H9 (cell line): ENCODE measurements around the gene GRIK4. TPM values are rescaled to one million over a fixed set of nuclear protein-coding genes. Genes with fewer than 3 reads are reported as not detected.

Experiments
- DNase-seq: peaks from one replicate; pipeline ENCODE4 v3.0.0-alpha.2; 2017
- H2AFZ ChIP-seq: one replicate; pipeline ENCODE4 v1.6.1; 2013; ENCODE audit warnings: mild to moderate bottlenecking, low read length, control low read depth, moderate library complexity
- H2AK5ac ChIP-seq: 2 replicates; pipeline ENCODE4 v1.6.1; 2013; ENCODE audit warnings: low read length, control low read depth, mixed read lengths; ENCODE audit not compliant: insufficient read length
- H2BK120ac ChIP-seq: one replicate; pipeline ENCODE4 v1.6.1; 2013; ENCODE audit warnings: low read depth, mild to moderate bottlenecking, low read length, control low read depth, inconsistent platforms; ENCODE audit not compliant: poor library complexity, severe bottlenecking
- H2BK12ac ChIP-seq: 2 replicates; pipeline ENCODE4 v1.6.1; 2013; ENCODE audit warnings: low read length, control low read depth, mixed read lengths, low read depth; ENCODE audit not compliant: insufficient read length
- H2BK15ac ChIP-seq: 2 replicates; pipeline ENCODE4 v1.6.1; 2013; ENCODE audit warnings: low read depth, low read length, control low read depth
- H2BK20ac ChIP-seq: one replicate; pipeline ENCODE4 v1.6.1; 2013; ENCODE audit warnings: low read depth, mild to moderate bottlenecking, low read length, control low read depth, inconsistent platforms; ENCODE audit not compliant: poor library complexity, severe bottlenecking
- H2BK5ac ChIP-seq: 2 replicates; pipeline ENCODE4 v1.6.1; 2013; ENCODE audit warnings: low read length, control low read depth, mixed read lengths; ENCODE audit not compliant: insufficient read length
- H3K14ac ChIP-seq: 2 replicates; pipeline ENCODE4 v1.6.1; 2013; ENCODE audit warnings: low read length, control low read depth; ENCODE audit not compliant: insufficient read depth
- H3K18ac ChIP-seq: 2 replicates; pipeline ENCODE4 v1.6.1; 2013; ENCODE audit warnings: low read depth, mild to moderate bottlenecking, mixed read lengths, low read length, control low read depth; ENCODE audit not compliant: insufficient read length
- H3K23ac ChIP-seq: 2 replicates; pipeline ENCODE4 v1.6.1; 2013; ENCODE audit warnings: low read length, control low read depth, mixed read lengths, low read depth; ENCODE audit not compliant: insufficient read length
- H3K23me2 ChIP-seq: 2 replicates; pipeline ENCODE4 v1.6.1; 2013; ENCODE audit warnings: low read depth, mild to moderate bottlenecking, mixed read lengths, low read length, control low read depth; ENCODE audit not compliant: insufficient read length, poor library complexity, severe bottlenecking
- H3K27ac ChIP-seq: 2 replicates; pipeline ENCODE4 v1.5.1; 2013; ENCODE audit warnings: low read length, control low read depth, mixed read lengths, low read depth; ENCODE audit not compliant: insufficient read length
- H3K27me3 ChIP-seq: 2 replicates; pipeline ENCODE4 v1.6.1; 2013; ENCODE audit warnings: low read length, control low read depth, inconsistent platforms; ENCODE audit not compliant: insufficient read depth
- H3K4ac ChIP-seq: 2 replicates; pipeline ENCODE4 v1.6.1; 2013; ENCODE audit warnings: low read depth, mild to moderate bottlenecking, control low read depth, inconsistent platforms, low read length, moderate library complexity
- H3K4me1 ChIP-seq: 2 replicates; pipeline ENCODE4 v1.6.1; 2013; ENCODE audit warnings: low read length, control low read depth, inconsistent platforms; ENCODE audit not compliant: insufficient read depth
- H3K4me2 ChIP-seq: 2 replicates; pipeline ENCODE4 v1.6.1; 2013; ENCODE audit warnings: low read length, control low read depth, mixed read lengths; ENCODE audit not compliant: insufficient read length, insufficient read depth
- H3K56ac ChIP-seq: 2 replicates; pipeline ENCODE4 v1.6.1; 2013; ENCODE audit warnings: low read depth, mild to moderate bottlenecking, mixed read lengths, low read length, control low read depth; ENCODE audit not compliant: insufficient read length
- H3K79me1 ChIP-seq: 2 replicates; pipeline ENCODE4 v1.6.1; 2013; ENCODE audit warnings: low read depth, mild to moderate bottlenecking, moderate library complexity, low read length, control low read depth, inconsistent platforms; ENCODE audit not compliant: insufficient read depth, poor library complexity, severe bottlenecking
- H3K79me2 ChIP-seq: 2 replicates; pipeline ENCODE4 v1.6.1; 2013; ENCODE audit warnings: low read length, control low read depth, inconsistent platforms; ENCODE audit not compliant: insufficient read depth
- H3K9ac ChIP-seq: 2 replicates; pipeline ENCODE4 v1.6.1; 2013; ENCODE audit warnings: low read length, control low read depth, mixed read lengths; ENCODE audit not compliant: insufficient read length; ENCODE audit errors: extremely low read depth
- H3K9me3 ChIP-seq: one replicate; pipeline ENCODE4 v1.6.1; 2013; ENCODE audit warnings: low read depth, low read length, inconsistent platforms; ENCODE audit not compliant: control insufficient read depth
- H3T11ph ChIP-seq: one replicate; pipeline ENCODE4 v1.6.1; 2013; ENCODE audit warnings: mild to moderate bottlenecking, low read length, control low read depth, inconsistent platforms
- H4K20me1 ChIP-seq: one replicate; pipeline ENCODE4 v1.6.1; 2013; ENCODE audit not compliant: control insufficient read depth, insufficient read length, insufficient read depth
- H4K5ac ChIP-seq: 2 replicates; pipeline ENCODE4 v1.6.1; 2013; ENCODE audit warnings: low read depth, mild to moderate bottlenecking, mixed read lengths, low read length, control low read depth; ENCODE audit not compliant: insufficient read length
- H4K8ac ChIP-seq: replicated peaks from 2 replicates; pipeline ENCODE4 v1.6.1; 2013; ENCODE audit warnings: low read length, control low read depth, mixed read lengths, low read depth; ENCODE audit not compliant: insufficient read length
- H4K91ac ChIP-seq: 2 replicates; pipeline ENCODE4 v1.6.1; 2013; ENCODE audit warnings: low read depth, mild to moderate bottlenecking, moderate library complexity, mixed read lengths, low read length, control low read depth; ENCODE audit not compliant: insufficient read length
- H3K27ac Mint-ChIP-seq, 3 experiments: 2 replicates in 2 of 3; 3 replicates in 1 of 3; pipeline ENCODE4 v1.8.0; 2020 to 2021; ENCODE audit warnings: mixed read lengths in 3 of 3, mild to moderate bottlenecking in 1 of 3, moderate library complexity in 1 of 3
- H3K27me3 Mint-ChIP-seq: 2 replicates; pipeline ENCODE4 v1.8.0; 2021; ENCODE audit warnings: low read depth, mild to moderate bottlenecking, moderate library complexity, mixed read lengths
- H3K36me3 Mint-ChIP-seq, 3 experiments: 2 replicates in 2 of 3; 3 replicates in 1 of 3; pipeline ENCODE4 v1.8.0; 2020 to 2021; ENCODE audit warnings: low read depth in 3 of 3, mixed read lengths in 3 of 3; ENCODE audit not compliant: insufficient read depth in 1 of 3
- H3K4me1 Mint-ChIP-seq, 2 experiments: 2 replicates each; pipeline ENCODE4 v1.8.0; 2020; ENCODE audit warnings: mixed read lengths in 2 of 2
- H3K4me3 Mint-ChIP-seq, 2 experiments: 2 replicates in 1 of 2; 3 replicates in 1 of 2; pipeline ENCODE4 v1.8.0; 2020 to 2021; ENCODE audit warnings: mild to moderate bottlenecking in 2 of 2, mixed read lengths in 2 of 2, moderate library complexity in 1 of 2
- H3K9me3 Mint-ChIP-seq, 2 experiments: 2 replicates in 1 of 2; 3 replicates in 1 of 2; pipeline ENCODE4 v1.8.0; 2020; ENCODE audit warnings: mild to moderate bottlenecking in 2 of 2, mixed read lengths in 2 of 2, moderate library complexity in 1 of 2
- CTCF ChIP-seq: fragments of 200-600 bp; sonication (generic); conservative IDR thresholded peaks from 3 replicates; pipeline ENCODE4 v1.8.0; 2021; ENCODE audit warnings: antibody characterized with exemption, mild to moderate bottlenecking
- WGBS: extraction: QIAGEN DNeasy Blood & Tissue Kit; methylation state at CpG from one replicate; pipeline ENCODE4 v1.1.7; 2013; ENCODE audit warnings: missing lambda C conversion rate, low lambda C conversion rate, mixed read lengths; ENCODE audit not compliant: insufficient read length; ENCODE audit errors: extremely low coverage; 5-methylcytosine and 5-hydroxymethylcytosine counted together
- total RNA-seq: library from RNA; stranded (reverse); gene quantifications from 2 replicates; pipeline ENCODE4 v1.2.1, GENCODE V29; 2021

The GRIK4 gene
- total RNA-seq, 1 experiment from 2014 or later, result 2.3 TPM

GRCh38 chr11:120899720-120900119 lies 388.2 kb downstream of the GRIK4 start:
- Mint-ChIP-seq H3K4me3 (no peak overlapping the region), H3K27ac (no peak overlapping the region), H3K36me3 (no peaks in the 10 kb centered on the region), H3K27me3 (no peaks in the 10 kb centered on the region; the same call in 1 of the 2 replicates), H3K4me1 (peaks cover 3 to 19% of the 10 kb centered on the region in 2 experiments), H3K9me3 (no peaks in the 10 kb centered on the region)
- H2BK20ac ChIP-seq, result no peak overlapping the region
- H3T11ph ChIP-seq, result no peak overlapping the region
- WGBS, result no CpG with 5 or more reads among the region's 3 CpGs
- no peak overlapping the region for H2BK5ac ChIP-seq
- no peak overlapping the region for H2AK5ac ChIP-seq
- H3K9me3 ChIP-seq, result no peaks in the 10 kb centered on the region
- no peak overlapping the region for H2BK15ac ChIP-seq
- no peaks in the 10 kb centered on the region for H3K23me2 ChIP-seq
- H4K8ac ChIP-seq, result no peak overlapping the region
- no peak overlapping the region for H3K27ac ChIP-seq
- H3K14ac ChIP-seq, result no peak overlapping the region
- no peak overlapping the region for H3K4me2 ChIP-seq
- no peak for TF ChIP-seq CTCF
- no peaks in the 10 kb centered on the region for H4K20me1 ChIP-seq
- no peak overlapping the region for H3K4ac ChIP-seq
- no peak overlapping the region for H2AFZ ChIP-seq
- no peak overlapping the region for H4K5ac ChIP-seq
- no peak overlapping the region for H3K18ac ChIP-seq
- H4K91ac ChIP-seq, result no peak overlapping the region
- no peaks in the 10 kb centered on the region for H3K27me3 ChIP-seq
- DNase-seq, result no peak
- H3K4me1 ChIP-seq, result no peaks in the 10 kb centered on the region; the same call in 1 of the 2 replicates
- H2BK120ac ChIP-seq, result no peak overlapping the region
- no peaks in the 10 kb centered on the region for H3K79me1 ChIP-seq
- no peak overlapping the region for H2BK12ac ChIP-seq
- H3K9ac ChIP-seq, result no peak overlapping the region
- H3K56ac ChIP-seq, result no peak overlapping the region
- H3K79me2 ChIP-seq, result no peaks in the 10 kb centered on the region
- H3K23ac ChIP-seq, result no peak overlapping the region
